Measurements from ENCODE around the gene PRSS48.

DNA sequence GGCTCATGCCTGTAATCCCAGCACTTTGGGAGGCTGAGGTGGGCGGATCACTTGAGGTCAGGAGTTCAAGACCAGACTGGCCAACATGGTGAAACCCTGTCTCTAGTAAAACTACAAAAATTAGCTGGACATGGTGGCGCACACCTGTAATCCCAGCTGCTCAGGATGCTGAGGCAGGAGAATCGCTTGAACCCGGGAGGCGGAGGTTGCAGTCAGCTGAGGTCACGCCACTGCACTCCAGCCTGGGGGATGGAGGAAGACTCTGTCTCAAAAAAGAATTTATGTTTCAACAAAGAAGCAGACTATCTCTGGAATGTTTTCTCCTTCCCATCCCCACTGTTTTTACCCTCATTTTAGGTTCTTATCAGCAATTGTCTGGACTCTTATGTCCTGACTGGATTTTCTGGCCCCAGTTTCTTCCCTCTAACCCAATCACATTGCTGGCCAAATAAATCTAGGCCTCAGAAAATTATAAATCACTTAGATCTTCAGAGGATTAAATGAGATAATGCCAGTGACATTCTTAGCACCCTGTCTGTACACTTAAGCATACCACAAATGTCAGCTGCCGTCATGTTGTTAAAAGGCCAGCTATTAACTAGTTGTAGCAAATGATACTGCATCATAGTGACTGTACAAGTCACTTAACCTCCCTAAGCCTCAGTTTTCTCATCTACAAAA is 44.9 kb upstream of the PRSS48 start:
- TF ChIP-seq, protein P1, sequence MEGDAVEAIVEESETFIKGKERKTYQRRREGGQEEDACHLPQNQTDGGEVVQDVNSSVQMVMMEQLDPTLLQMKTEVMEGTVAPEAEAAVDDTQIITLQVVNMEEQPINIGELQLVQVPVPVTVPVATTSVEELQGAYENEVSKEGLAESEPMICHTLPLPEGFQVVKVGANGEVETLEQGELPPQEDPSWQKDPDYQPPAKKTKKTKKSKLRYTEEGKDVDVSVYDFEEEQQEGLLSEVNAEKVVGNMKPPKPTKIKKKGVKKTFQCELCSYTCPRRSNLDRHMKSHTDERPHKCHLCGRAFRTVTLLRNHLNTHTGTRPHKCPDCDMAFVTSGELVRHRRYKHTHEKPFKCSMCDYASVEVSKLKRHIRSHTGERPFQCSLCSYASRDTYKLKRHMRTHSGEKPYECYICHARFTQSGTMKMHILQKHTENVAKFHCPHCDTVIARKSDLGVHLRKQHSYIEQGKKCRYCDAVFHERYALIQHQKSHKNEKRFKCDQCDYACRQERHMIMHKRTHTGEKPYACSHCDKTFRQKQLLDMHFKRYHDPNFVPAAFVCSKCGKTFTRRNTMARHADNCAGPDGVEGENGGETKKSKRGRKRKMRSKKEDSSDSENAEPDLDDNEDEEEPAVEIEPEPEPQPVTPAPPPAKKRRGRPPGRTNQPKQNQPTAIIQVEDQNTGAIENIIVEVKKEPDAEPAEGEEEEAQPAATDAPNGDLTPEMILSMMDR (IDR thresholded peaks at IDR 0.05; ENCODE audit: insufficient read depth, low read depth, low read length) = no peak
- no peak for TF ChIP-seq EZH2 (IDR thresholded peaks at IDR 0.05; ENCODE audit: insufficient read depth, low read length)
